ENCODE data around the gene NRXN3.

The NRXN3 gene

DNA sequence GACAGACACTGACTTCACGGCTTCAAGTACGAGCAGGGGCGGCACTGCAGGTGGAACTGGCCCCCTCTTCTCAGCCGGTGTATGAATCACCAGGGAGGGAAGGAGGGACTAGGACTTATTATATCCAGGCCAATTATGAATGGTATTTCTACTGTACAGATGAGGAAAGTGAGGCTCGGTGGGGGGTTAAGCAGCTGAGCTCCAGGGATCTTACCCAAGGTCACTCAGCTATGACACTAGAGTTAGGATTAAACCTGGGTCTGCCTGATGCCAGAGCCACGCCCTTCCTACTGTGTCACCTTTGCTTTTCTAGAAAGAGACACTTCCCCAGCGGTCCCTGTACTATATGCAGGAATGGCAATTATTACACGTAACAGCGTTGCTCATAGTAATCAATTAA lies 42.2 kb upstream of the NRXN3 start:
- Histone ChIP-seq H3K4me3 (ENCODE audit: low read depth, low read length, poor library complexity, severe bottlenecking) (no peak overlapping the region), H3K9me3 (ENCODE audit: low read length) (no peaks in the 10 kb centered on the region), H2AFZ (ENCODE audit: low read length) (no peak overlapping the region), H3K79me2 (ENCODE audit: insufficient read depth, low read length) (no peaks in the 10 kb centered on the region), H3K27me3 (ENCODE audit: insufficient read depth, low read length) (no peaks in the 10 kb centered on the region), H3K4me2 (ENCODE audit: low read length) (no peak overlapping the region), H3K36me3 (ENCODE audit: insufficient read depth, low read length) (no peaks in the 10 kb centered on the region), H3K9ac (ENCODE audit: low read length) (no peak overlapping the region), H3K27ac (ENCODE audit: low read depth, low read length, poor library complexity, severe bottlenecking) (no peak overlapping the region), H3K9me2 (ENCODE audit: low read depth, low read length) (no peaks in the 10 kb centered on the region), H3F3A (ENCODE audit: insufficient read depth, low read length) (no peaks in the 10 kb centered on the region), H4K20me1 (ENCODE audit: insufficient read depth, low read length) (no peaks in the 10 kb centered on the region), H3K4me1 (ENCODE audit: insufficient read depth, low read length, severe bottlenecking) (no peaks in the 10 kb centered on the region)
- TF ChIP-seq, protein P1, sequence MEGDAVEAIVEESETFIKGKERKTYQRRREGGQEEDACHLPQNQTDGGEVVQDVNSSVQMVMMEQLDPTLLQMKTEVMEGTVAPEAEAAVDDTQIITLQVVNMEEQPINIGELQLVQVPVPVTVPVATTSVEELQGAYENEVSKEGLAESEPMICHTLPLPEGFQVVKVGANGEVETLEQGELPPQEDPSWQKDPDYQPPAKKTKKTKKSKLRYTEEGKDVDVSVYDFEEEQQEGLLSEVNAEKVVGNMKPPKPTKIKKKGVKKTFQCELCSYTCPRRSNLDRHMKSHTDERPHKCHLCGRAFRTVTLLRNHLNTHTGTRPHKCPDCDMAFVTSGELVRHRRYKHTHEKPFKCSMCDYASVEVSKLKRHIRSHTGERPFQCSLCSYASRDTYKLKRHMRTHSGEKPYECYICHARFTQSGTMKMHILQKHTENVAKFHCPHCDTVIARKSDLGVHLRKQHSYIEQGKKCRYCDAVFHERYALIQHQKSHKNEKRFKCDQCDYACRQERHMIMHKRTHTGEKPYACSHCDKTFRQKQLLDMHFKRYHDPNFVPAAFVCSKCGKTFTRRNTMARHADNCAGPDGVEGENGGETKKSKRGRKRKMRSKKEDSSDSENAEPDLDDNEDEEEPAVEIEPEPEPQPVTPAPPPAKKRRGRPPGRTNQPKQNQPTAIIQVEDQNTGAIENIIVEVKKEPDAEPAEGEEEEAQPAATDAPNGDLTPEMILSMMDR (IDR thresholded peaks at IDR 0.05; ENCODE audit: low read length): no peak
- TF ChIP-seq EZH2 (IDR thresholded peaks at IDR 0.05; ENCODE audit: borderline replicate concordance, low read length): no peak

DNA sequence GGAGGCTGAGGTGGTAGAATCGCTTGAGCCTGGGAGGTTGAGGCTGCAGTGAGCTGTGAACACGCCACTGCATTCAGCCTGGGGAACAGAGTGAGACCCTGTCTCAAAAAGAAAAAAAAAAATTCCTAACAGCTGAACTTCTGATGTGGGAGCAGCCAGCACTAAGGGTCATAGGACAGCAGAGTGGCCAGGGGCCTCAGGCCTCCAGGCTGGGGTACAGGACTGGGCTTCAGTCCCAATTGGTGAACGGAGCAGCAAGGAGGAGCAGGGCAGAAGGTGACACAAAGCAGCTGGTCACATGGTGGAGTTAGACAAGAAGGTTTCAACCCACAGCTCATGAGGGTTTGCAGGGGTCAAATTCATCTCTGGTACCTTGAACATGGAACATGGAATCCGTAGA lies 40.8 kb upstream of the NRXN3 start:
- H3K36me3 ChIP-seq (ENCODE audit: insufficient read depth, low read length): no peaks in the 10 kb centered on the region
- no peak overlapping the region for H3K4me2 ChIP-seq (ENCODE audit: low read length)
- no peaks in the 10 kb centered on the region for H3K4me1 ChIP-seq (ENCODE audit: insufficient read depth, low read length, severe bottlenecking)
- H3F3A ChIP-seq (ENCODE audit: insufficient read depth, low read length): no peaks in the 10 kb centered on the region
- H3K4me3 ChIP-seq (ENCODE audit: low read depth, low read length, poor library complexity, severe bottlenecking): no peak overlapping the region
- H3K79me2 ChIP-seq (ENCODE audit: insufficient read depth, low read length): no peaks in the 10 kb centered on the region
- no peaks in the 10 kb centered on the region for H3K9me3 ChIP-seq (ENCODE audit: low read length)
- H3K27me3 ChIP-seq (ENCODE audit: insufficient read depth, low read length): no peaks in the 10 kb centered on the region
- no peaks in the 10 kb centered on the region for H4K20me1 ChIP-seq (ENCODE audit: insufficient read depth, low read length)
- H3K9me2 ChIP-seq (ENCODE audit: low read depth, low read length): no peaks in the 10 kb centered on the region
- TF ChIP-seq EZH2 (IDR thresholded peaks at IDR 0.05; ENCODE audit: borderline replicate concordance, low read length): no peak
- TF ChIP-seq, protein P1 (IDR thresholded peaks at IDR 0.05; ENCODE audit: low read length): no peak
- no peak overlapping the region for H2AFZ ChIP-seq (ENCODE audit: low read length)
- no peak overlapping the region for H3K27ac ChIP-seq (ENCODE audit: low read depth, low read length, poor library complexity, severe bottlenecking)
- no peak overlapping the region for H3K9ac ChIP-seq (ENCODE audit: low read length)

DNA sequence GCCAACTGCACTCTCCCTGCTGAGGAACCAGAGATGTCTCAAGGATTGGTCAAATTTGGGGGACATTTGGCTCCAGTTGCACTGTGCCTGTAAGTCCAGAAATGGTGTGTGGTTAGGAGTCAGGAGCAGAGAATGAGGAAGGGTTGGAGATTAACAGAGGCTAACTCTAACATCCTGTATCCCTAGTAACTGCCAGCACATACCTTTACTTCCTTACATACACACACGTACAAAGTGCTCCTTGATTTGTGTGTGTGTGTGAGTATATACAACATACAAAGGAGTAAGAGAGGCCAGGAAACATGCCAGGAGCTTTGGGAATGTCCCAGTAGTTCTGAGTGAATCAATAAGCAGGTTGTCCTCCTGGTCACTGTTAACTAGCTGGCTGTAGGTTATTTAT lies 39.8 kb upstream of the NRXN3 start:
- H3F3A ChIP-seq (ENCODE audit: insufficient read depth, low read length): no peaks in the 10 kb centered on the region
- H3K27ac ChIP-seq (ENCODE audit: low read depth, low read length, poor library complexity, severe bottlenecking): no peak overlapping the region
- H3K4me3 ChIP-seq (ENCODE audit: low read depth, low read length, poor library complexity, severe bottlenecking): no peak overlapping the region
- H3K9ac ChIP-seq (ENCODE audit: low read length): no peak overlapping the region
- TF ChIP-seq, protein P1 (IDR thresholded peaks at IDR 0.05; ENCODE audit: low read length): no peak
- no peak for TF ChIP-seq EZH2 (IDR thresholded peaks at IDR 0.05; ENCODE audit: borderline replicate concordance, low read length)
- no peak overlapping the region for H2AFZ ChIP-seq (ENCODE audit: low read length)
- no peaks in the 10 kb centered on the region for H3K9me2 ChIP-seq (ENCODE audit: low read depth, low read length)
- no peaks in the 10 kb centered on the region for H3K27me3 ChIP-seq (ENCODE audit: insufficient read depth, low read length)
- no peaks in the 10 kb centered on the region for H3K9me3 ChIP-seq (ENCODE audit: low read length)
- H3K79me2 ChIP-seq (ENCODE audit: insufficient read depth, low read length): no peaks in the 10 kb centered on the region
- no peaks in the 10 kb centered on the region for H4K20me1 ChIP-seq (ENCODE audit: insufficient read depth, low read length)
- H3K4me1 ChIP-seq (ENCODE audit: insufficient read depth, low read length, severe bottlenecking): no peaks in the 10 kb centered on the region
- no peaks in the 10 kb centered on the region for H3K36me3 ChIP-seq (ENCODE audit: insufficient read depth, low read length)
- H3K4me2 ChIP-seq (ENCODE audit: low read length): no peak overlapping the region

Data from OCI-LY1 (cell line).